ENCODE data around the gene FASTKD3. TPM values are rescaled to one million over a fixed set of nuclear protein-coding genes. Genes with fewer than 3 reads are reported as not detected.
A peak's percentile ranks its signal among the peaks of the same experiment; 100 is the strongest.

The FASTKD3 gene
- total and polyA plus RNA-seq, 2 experiments from 2014 or later = 10.4 to 10.9 TPM

GRCh38 chr5:7908317-7908716, 39.5 kb upstream of the FASTKD3 start:
- no peak overlapping the region for H3K4me3 ChIP-seq
- no peaks in the 10 kb centered on the region for H3K27me3 ChIP-seq
- TF ChIP-seq CTCF (IDR thresholded peaks at IDR 0.05; ENCODE audit: low read depth, low read length) = no peak
- no peak overlapping the region for H3K27ac ChIP-seq
- H3K36me3 ChIP-seq = peaks cover 8% of the 10 kb centered on the region
- no peaks in the 10 kb centered on the region for H3K4me1 ChIP-seq (ENCODE audit: low read depth)
- H3K9me3 ChIP-seq (ENCODE audit: low read depth) = no peaks in the 10 kb centered on the region
- DNase-seq (ENCODE audit: low read depth in 1 of 2, low spot score in 1 of 2) = no peak

- Histone ChIP-seq H3K4me3 (no peak overlapping the region), H3K9me3 (ENCODE audit: low read depth) (no peaks in the 10 kb centered on the region), H3K36me3 (peaks cover 8% of the 10 kb centered on the region), H3K27me3 (no peaks in the 10 kb centered on the region), H3K4me1 (ENCODE audit: low read depth) (no peaks in the 10 kb centered on the region), H3K27ac (no peak overlapping the region)
- TF ChIP-seq CTCF (IDR thresholded peaks at IDR 0.05; ENCODE audit: low read depth, low read length) = no peak
- no peak for DNase-seq (ENCODE audit: low read depth in 1 of 2, low spot score in 1 of 2)
These were observed 38.8 kb upstream of the FASTKD3 start for GRCh38 chr5:7907612-7908011.

- peak in 1 of 2 donors; percentile 62 for DNase-seq (ENCODE audit: low read depth in 1 of 2, low spot score in 1 of 2)
- Histone ChIP-seq H3K4me1 (ENCODE audit: low read depth) (no peaks in the 10 kb centered on the region), H3K36me3 (peaks cover 38% of the 10 kb centered on the region), H3K4me3 (no peak overlapping the region), H3K9me3 (ENCODE audit: low read depth) (no peaks in the 10 kb centered on the region), H3K27me3 (no peaks in the 10 kb centered on the region), H3K27ac (no peak overlapping the region)
- TF ChIP-seq CTCF (IDR thresholded peaks at IDR 0.05; ENCODE audit: low read depth, low read length) = no peak
These were observed 35.3 kb upstream of the FASTKD3 start for GRCh38 chr5:7904170-7904569.

GRCh38 chr5:7902666-7903625, 34.1 kb upstream of the FASTKD3 start:
- Histone ChIP-seq H3K4me3 (no peak overlapping the region), H3K9me3 (ENCODE audit: low read depth) (no peaks in the 10 kb centered on the region), H3K27me3 (no peaks in the 10 kb centered on the region), H3K4me1 (ENCODE audit: low read depth) (peaks cover 4% of the 10 kb centered on the region), H3K36me3 (peaks cover 42% of the 10 kb centered on the region), H3K27ac (no peak overlapping the region)
- TF ChIP-seq CTCF (IDR thresholded peaks at IDR 0.05; ENCODE audit: low read depth, low read length) = no peak
- DNase-seq (ENCODE audit: low read depth in 1 of 2, low spot score in 1 of 2) = no peak

- peaks cover 11% of the 10 kb centered on the region for H3K4me1 ChIP-seq (ENCODE audit: low read depth)
- peaks cover 46% of the 10 kb centered on the region for H3K36me3 ChIP-seq
- no peak for TF ChIP-seq CTCF (IDR thresholded peaks at IDR 0.05; ENCODE audit: low read depth, low read length)
- no peaks in the 10 kb centered on the region for H3K9me3 ChIP-seq (ENCODE audit: low read depth)
- DNase-seq (ENCODE audit: low read depth in 1 of 2, low spot score in 1 of 2) = no peak
- H3K4me3 ChIP-seq = no peak overlapping the region
- no peaks in the 10 kb centered on the region for H3K27me3 ChIP-seq
- H3K27ac ChIP-seq = no peak overlapping the region
These were observed 33.4 kb upstream of the FASTKD3 start for GRCh38 chr5:7902201-7902600.

All from cardiac muscle cell (in vitro differentiated cells and primary cell).